ENCODE results near the gene TSPAN2. TPM values are rescaled to one million over a fixed set of nuclear protein-coding genes. Genes with fewer than 3 reads are reported as not detected.

The TSPAN2 gene
- total and polyA plus RNA-seq, 7 experiments from 2014 or later = 0.30 to 12.0 (median 4.3) TPM; not detected in 1

Other genes starting within 250 kb of the TSPAN2 start
- gene SYCP1, start 234.6 kb downstream of the TSPAN2 start, total RNA-seq = not detected
- gene SYCP1, start 234.6 kb downstream of the TSPAN2 start, polyA plus RNA-seq = not detected
- gene TSHB, start 59.7 kb downstream of the TSPAN2 start, total RNA-seq = not detected
- not detected for gene TSHB, start 59.7 kb downstream of the TSPAN2 start, polyA plus RNA-seq
- gene NGF, start 248.7 kb upstream of the TSPAN2 start, total RNA-seq = not detected
- gene NGF, start 248.7 kb upstream of the TSPAN2 start, polyA plus RNA-seq = not detected